GM21390 (cell line): ENCODE data around the gene DRC3.

Experiments used
- ATAC-seq: cut with Tn5 transposase; IDR thresholded peaks from one replicate; pipeline ENCODE4 v1.9.1; 2021; ENCODE audit not compliant: unreplicated experiment

The DRC3 gene

DNA sequence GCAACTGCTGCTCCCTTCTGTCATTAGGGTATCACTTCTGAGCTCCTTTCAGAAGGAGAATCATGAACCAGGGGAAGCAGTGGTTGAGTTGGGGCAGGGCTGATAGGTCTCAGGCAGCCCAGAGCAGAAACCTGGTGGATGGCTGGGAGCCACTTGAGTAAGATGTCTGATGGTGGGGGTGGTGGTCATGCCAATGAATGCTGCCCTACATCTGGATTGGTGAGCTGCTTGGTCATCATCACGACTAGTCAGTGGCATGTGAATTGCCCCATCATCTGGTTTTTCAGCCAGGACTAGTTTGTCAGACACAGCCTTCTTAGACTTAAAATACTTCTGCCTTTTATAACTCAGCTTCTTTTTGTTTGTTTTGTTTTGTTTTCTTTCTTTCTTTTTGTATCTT is 69.1 kb downstream of the DRC3 start:
- no peak for ATAC-seq

DNA sequence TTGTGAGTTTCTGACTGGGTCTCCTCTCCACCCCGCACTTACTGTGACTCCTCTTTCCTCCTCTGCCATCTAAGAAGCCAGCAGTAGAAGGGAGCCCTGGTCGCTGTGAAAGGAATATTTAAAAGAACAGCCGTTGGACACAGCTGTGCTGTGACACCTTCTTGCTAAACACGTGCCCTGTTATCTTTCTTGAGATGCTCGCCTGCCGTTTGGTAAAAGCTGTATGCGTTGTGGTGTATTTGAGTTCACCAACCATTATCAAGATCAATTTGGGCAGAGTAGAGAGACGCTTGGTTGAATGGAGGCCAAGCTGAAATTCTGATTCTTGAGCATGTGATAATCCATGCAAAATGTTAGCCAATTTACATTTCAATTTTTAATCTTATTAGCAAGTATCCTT is 70.3 kb downstream of the DRC3 start:
- ATAC-seq = no peak

DNA sequence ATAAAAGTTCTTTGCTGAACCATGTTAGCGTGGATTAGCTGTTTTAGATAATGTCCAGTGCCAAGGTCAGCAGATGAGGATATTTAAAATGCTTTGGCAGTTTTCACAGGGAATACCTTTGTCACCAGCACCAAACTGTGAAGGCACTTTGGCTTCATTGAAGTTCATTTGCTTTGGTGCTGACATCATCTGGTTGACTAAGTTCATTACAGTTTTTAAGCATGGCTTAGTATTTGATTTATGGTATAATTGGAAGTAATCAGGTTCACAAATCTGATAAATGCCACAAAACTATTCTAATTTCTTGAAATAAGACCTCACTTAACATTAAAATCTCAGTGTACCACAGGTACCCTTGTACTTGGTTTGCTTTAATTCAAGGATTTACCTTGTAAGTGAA is 70.8 kb downstream of the DRC3 start:
- ATAC-seq = no peak

DNA sequence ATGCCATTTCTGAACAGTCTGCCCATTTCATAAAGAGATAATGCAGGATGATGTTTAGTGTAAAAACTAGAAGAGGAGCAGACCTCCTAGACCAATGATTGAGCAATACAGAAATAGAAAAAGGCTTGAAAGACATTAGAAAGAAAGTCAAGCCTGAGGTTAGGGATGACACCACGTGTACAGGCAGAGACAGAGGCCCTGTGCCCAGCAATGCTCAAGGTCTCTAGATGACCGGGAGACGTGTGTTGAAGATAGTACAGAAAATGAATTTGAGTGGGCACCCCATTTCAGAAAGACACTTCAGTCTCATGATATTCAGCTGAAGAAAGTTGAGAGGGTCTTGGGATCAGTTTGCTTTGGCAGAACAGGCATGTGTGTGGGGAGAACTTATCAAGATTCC is 71.9 kb downstream of the DRC3 start:
- no peak for ATAC-seq

DNA sequence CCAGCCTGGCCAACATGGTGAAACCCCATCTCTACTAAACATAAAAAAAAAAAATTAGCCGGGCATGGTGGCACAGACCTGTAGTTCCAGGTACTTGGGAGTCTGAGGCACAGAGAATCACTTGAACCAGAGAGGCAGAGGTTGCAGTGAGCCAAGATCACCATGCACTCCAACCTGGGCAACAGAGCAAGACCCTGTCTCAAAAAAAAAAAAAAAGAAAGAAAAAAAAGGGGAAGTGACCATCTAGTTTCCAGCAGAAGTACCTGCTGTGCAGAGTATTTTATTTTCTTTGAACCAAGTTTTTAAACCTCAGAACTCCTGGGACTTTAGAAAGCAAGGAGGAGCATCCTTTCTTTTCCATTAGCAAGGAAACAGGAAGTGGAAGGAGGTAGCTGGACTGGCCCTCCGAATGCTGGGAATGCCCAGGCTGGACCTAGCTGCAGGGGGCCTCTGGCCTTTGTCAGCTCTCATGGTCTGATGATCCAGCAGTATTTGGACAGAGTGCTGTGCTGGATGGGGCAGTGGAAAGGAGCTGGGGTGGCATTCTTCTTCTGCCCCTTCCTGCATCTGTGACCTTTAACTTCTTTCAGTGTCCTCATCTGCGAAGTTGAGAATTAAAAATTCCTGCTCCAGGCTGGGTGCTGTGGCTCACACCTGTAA is 73.2 kb downstream of the DRC3 start:
- no peak for ATAC-seq

DNA sequence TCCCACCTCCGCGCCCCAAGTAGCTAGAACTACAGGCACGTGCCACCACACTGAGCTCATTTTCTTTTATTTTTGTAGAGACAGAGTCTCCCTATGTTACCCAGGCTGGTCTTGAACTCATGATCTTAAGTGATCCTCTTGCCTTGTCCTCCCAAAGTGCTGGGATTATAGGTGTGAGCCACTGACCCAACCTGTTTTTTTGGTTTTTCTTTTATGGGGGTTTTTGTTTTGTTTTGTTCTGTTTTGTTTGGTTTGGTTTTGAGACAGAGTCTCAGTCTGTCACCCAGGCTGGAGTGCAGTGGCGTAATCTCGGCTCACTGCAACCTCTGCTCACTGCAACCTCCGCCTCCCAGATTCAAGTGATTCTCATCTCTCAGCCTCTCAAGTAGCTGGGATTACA is 82.9 kb downstream of the DRC3 start:
- ATAC-seq = no peak

DNA sequence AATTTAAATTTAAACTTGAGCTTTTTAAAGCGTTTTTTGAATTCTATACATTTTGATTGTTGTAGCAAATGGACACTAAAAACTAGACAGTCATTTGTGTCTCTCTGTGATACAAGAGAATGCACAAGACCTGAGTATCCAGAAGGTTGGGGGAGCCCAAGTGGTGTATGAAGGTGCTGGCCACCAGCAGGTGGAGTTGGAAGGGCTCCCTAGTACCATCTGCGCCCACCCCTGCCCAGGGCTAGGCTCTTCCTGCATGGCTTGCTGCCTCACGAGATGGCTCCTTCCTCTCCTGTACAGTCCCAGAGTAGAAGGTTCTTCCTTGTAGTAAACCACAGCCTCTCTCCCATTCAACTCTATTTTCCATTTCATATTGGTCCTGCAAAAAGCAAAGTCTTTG is 83.6 kb downstream of the DRC3 start:
- ATAC-seq = no peak

DNA sequence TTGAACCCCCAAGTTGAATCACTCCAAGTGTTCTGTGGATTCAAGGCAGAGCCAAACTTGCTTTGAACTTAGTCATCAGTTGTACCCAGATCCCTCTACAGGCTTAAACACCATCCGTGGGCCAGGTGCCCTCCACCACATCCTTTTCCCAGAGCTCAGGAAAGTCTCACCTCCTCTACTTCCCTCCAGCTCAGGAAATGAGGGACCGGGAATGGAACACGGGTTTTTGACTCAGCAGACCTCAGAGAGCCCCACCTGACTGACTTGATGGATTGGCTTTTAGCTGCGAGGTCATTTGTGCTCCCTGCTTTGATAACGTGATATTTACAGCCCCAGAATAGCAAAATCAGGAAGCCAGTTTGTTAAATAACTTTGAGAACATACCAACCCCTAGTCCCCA is 86.6 kb downstream of the DRC3 start:
- no peak for ATAC-seq

DNA sequence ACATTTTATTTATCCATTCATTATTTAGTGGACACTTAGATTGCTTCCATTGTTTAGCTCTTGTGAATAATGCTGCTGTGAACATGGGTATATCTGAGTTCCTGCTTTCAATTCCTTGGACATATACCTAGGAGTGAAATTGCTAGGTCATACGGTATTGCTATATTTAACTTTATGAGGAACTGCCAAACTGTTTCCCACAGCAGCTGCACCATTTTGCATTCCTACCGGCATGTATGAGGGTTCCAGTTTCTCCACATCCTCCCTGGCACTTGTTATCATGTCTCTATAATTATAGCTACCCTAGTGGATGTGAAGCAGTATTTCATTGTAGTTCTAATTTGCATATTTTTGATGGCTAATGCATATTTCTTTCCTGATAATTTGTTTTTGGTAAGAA is 91.4 kb downstream of the DRC3 start:
- no peak for ATAC-seq

DNA sequence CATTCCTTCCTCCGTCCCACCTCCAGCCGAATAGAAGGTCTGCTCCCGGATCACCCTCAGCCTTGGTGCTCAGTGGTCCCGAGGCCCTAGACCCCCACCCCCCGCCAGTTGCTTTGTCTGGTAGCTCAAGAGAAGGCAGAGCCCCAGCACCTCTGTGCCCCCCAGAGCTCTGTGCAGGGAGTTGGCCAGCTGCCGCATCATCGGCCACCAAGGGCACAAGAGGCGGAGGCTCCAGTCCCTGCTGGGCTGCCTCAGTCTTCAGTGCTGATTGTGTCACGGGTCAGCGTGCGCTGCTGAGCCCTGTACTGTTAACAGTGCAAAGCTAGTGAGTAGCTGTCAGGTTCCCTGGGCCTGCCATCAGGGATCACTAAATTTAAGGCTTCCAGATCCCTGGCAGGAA is 92.9 kb downstream of the DRC3 start:
- ATAC-seq = no peak
